Activated T-cell treated with anti-CD3 and anti-CD28 coated beads, Interleukin-2, amount 50 U/mL, for 1 hour (primary cell): ENCODE data around the gene SLC5A10.

Experiments used
- DNase-seq: peaks from one replicate; pipeline ENCODE4 v3.0.0-alpha.2; 2020

SLC5A10 gene

DNA sequence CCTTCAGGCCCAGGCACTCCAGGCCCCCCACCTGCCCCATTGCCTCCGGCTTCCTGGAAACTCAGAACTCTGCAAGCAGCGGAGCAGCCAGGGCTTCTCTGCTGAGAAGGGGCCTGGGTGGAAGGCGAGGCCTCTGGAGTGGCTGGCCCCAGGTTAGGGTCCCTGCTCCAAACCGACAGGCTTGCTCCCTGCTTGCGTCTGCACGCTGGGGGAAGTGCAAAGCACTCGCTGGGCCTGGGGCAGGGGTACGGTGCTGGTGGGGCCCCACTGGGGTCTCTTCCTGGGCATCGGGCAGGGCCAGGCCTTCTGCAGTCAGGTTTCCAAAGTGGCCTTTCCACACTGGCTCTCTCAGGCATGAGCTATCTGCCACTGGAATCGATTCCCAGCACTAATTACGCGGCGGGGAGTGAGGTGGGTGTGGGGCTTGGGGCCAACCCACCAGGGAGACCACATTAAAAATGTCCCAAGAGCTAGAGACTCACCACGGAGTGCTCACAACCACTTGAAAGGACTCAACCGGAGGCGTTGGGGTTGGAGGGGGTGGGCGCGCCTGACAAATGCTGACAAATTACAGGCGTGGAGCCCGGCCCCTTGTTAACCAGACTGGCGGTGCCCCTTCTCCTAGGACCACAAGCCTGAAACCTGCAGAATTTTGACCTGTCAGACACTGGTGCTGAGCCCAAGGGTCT is 34.7 kb downstream of the SLC5A10 start:
- no peak for DNase-seq

DNA sequence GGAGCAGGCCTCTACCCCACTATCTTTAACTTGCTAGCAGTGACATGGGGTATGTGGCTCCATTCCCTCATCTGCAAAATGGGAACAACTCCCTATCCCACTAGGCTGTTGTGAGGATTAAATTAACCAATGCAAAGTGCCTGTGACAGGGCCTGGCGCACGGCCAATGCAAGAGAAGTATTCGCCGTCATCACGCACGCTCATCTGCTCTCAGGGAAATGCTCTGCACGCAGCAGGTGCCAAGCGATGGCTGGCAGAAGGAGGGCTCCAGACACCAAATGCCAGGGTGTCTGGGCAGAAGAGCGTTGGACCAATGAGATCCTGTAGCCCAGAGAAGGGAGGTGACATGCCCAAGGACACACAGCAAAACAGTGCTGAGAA is 35.3 kb downstream of the SLC5A10 start:
- no peak for DNase-seq

DNA sequence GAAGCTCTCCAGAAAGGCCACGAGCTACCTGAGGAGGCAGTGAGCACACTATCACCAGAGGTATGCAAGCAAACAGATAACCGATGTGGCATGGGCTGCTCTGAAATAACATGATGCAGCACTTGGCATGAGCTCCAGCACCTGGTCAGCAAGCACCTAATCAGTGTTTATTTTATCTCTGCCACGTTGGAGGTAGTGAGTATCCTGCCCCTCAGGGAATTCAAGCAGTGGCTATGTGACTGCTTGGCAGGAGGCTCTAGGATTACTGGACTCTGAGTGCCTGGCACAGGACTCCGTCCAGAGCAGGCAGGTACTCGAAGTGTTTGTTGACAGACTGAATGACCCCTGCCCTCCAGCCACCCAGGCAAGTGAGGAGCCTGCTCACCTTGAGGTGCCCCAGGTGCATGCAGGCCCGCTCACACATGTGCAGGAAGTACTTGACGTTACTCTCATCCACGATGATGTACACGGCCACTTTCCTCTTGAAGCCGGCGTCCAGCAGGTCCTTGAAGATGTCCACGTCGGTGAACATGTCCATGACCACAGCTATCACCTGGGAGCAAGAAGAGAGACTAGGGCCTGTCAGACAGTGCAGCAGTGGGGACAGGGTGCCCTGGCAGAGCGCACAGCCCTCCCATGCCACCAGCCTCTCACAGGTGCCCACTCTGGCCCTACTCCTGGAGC is 36.0 kb downstream of the SLC5A10 start:
- DNase-seq = no peak

DNA sequence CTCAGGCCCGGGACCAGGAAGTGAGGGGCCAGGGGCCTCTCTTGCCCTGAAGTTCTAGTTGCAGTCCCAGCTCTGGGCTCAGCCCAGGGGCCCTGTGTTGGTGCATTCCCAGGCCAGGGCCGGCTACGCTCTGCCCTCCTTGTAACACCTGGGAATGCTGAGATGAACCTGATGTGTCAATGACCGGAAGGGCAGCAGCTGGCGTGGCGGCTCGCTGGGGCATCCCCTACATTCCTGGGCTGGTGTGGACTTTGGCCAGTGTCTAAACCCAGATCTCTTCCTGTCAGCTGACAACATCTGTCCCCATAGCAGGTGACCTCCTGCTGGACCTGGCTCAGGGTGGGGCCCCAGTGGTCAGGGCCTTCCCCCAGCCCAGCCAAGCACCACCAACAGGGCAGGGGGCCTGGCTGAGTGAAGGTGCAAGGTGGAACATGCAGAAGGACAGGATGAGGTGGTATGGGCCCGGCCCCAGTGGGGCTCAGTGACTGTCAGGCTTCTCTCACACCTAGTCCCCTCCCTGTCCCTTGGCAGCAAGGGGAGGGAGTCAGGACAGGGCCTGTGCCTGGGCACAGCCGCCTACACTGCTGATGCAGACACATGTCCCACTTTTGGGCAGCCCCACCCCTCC is 36.7 kb downstream of the SLC5A10 start:
- DNase-seq = no peak

DNA sequence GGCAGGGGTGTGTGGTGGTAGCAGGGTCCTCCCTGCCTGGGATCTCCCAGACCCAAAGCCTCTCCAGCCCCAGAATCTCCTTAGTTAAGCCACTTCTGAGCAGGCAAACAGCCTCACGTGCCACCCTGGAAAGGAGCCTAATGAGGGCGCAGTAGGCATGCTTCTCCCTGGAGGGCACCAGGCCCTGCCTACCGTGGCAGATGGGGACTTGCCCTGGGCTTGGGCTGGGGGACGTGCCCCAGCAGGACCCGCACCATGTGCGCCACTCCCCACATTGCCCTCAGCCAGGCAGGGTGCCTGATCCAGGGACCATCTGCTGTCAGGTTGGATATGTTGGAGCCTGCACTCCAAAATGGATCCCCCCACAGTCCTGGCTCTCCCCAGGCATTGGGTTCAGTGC is 38.4 kb downstream of the SLC5A10 start:
- no peak for DNase-seq

DNA sequence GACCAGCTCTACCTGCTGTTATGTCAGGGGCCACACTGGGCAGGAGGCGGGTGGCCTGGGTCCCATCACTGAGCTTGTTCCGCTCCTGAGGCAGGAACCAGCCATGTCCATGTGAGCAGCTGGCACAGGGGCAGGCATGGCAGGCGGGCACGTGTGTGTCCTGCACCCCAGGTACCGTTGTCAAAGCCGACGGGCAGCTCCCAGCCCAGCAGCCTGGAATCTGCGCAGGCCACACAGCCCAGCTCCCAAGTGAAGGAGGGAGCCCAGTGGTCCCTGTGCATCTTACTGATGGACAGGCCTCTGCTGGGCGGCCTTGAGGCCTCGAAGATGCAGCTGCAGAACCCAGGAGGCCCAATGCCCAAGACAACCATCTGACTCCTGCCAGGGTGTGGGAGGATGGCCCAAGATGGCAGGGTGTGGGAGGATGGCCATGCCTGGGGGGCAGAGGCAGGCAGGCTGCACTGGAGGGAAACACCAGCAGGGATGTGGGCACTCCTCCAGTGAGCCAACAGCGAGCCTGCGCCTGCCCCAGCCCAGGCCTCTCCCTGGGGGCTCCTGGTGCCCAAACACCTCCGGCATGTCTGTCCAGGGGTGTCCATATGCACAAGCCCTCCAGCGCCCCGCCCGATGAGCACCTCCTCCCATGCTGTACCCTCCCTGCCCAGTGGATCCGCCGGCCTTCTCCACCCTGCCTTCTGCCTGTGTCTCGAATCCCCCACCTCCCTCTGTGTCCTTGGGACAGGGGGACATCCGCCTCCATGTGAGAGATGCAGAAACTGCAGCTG is 39.8 kb downstream of the SLC5A10 start:
- DNase-seq = no peak

DNA sequence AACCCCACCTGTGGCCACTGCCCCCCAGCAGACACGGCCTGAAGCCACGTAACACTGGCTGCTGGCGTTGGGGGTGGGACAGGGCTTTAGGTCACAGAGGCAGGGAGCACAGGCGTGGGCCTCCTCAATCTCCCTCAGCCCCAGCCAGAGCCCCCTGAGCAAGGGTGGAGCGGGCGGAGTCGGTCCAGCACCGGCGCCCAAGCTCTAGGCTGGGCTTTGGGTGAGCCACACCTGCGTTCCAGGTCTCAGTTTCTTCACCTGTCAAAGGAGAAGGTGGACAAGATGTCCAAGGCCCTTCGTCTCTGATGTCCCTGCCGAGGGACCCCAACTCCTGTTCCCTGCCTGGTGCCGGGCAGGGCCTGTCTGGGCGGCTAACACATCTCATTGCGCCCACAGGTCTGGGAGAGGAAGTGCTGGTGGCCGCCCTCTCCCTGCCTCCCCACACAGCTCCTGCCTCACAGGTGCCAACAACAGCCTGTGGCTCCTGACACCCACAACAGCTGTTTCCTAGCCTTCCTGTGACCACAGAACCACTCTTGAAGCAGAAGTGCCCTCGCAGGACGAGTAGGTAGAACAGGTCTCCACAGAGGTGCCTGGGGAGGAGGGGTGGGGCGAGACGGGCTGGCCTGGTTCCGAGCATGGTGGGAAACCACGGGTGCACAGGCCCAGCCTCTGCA is 40.6 kb downstream of the SLC5A10 start:
- peak; percentile 46 for DNase-seq

DNA sequence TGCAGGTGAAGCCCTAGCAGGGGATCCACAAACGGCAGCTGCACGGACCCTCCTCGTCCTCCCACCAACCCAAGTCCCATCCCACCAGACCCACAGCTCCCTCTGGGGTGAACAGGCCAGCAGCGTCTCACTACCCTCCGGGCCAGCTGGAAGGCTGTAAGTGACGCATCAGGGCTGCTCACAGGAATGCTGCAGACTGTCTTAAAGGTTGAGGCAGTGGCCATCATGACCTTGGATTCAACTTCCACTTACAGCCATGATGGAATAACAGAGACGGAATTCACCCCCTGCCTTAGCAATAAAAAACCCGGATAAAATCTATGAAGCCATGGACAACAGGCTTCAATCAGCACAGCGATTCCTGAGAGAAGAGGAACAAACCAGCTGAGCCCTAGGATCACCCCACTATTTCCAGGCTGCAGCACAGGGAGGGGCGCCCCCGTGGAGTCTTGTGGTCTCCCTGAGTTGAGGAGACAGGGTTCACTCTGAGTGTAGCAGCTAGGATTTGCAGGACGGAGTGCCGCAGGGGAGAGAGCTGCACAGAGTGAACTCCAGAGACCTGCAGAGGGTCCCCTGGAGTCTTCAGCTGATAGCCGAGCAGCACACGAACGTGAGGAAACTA is 42.1 kb downstream of the SLC5A10 start:
- DNase-seq = no peak

DNA sequence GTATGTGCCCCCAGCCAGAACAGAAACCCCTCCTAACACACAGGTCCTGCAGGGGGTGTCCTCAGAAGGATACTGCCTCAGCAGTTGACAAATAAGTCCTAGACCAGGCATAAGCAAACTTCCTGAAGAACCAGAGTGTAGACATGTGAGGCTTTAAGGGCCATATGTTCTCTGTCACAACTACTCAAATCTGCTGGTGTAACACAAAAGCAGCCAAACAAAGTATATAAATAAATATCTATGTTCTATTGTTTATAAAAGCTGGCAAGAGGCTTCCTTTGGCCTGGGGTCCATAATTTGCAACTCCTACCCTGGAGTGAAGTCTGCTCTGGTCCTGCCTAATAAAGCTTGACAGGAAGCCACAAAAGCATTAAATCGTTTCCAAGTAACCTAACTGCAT is 42.7 kb downstream of the SLC5A10 start:
- DNase-seq = no peak

DNA sequence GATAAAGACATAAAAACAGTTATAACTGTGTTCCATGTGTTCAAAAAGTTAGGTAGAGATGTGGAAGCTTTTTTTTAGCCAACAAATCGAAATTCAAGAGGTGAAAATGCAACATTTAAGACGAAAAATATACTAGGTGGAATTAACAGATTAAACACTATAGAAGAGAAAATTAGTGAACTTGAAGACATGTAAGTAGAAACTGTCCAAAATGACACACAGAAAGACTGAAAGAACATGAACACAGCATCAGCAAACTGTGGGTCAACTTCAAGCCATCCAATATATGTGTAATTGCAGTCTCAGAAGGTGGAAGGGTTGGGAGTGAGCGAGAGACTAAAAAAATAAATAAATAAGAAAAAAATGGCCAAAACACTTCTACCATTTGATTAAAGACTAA is 43.3 kb downstream of the SLC5A10 start:
- DNase-seq = no peak

DNA sequence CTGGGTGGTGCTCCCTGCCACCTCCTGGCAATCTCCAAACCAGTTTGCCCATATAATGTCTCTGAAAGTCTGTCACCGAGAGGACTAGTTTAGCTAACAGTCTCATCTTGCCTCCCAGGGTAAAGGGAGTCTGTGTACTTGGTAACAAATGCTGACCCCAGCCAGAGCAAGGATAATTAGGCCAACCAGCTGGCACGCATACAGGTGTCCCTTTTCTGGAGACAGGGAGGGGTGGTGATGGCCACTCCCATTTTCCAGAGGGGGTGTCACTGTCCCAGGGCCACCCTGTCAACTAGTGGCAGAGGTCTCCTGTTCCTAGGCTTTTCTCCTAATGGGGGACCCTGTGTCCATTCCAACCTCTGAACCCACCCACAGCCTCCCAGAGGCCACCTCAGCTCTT is 44.5 kb downstream of the SLC5A10 start:
- DNase-seq = no peak

DNA sequence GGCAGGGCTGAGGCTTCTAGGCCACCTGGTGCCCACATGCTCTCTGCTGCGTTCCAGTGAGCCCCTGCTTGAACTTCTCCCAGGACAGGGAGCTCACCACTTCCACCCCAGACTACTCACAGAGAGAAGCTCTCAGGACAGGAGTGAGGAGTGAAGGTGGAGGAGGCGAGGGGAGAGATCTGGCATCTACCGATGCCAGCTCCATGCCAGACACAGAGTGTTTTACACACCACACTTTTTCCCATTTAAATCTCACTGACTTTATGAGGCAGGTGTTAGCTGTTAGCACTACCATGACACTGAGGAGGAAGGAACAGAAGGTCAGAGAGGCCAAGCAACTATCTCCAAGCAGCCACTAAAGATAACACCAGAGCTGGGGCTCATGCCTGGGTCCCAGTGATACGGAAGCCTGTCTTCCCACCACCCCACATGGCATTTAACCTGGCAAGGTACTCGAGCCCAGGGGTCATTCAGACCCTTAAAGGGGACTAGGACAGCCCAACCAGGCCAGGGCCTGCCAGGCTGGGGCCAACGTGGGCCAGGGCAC is 45.8 kb downstream of the SLC5A10 start:
- DNase-seq = no peak

DNA sequence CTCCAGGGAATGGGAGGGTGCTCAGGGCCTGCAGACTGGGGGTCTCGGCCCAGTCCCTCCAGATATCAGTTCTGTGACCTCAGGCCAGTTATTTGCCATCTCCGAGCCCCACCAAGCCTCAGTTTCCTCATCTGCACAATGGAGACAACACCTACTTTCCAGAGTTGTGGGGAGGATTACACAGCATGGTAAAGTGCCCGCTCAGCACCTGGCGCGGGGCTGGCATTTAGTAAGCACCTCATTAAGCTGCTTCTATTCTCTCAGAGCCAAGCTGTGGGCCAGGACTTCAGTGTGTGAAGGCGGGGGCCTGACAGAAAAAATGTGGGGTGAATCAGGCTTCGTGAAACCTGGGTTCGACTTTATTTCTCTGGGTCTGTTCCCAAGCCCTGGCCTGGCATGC is 47.4 kb downstream of the SLC5A10 start:
- DNase-seq = no peak

DNA sequence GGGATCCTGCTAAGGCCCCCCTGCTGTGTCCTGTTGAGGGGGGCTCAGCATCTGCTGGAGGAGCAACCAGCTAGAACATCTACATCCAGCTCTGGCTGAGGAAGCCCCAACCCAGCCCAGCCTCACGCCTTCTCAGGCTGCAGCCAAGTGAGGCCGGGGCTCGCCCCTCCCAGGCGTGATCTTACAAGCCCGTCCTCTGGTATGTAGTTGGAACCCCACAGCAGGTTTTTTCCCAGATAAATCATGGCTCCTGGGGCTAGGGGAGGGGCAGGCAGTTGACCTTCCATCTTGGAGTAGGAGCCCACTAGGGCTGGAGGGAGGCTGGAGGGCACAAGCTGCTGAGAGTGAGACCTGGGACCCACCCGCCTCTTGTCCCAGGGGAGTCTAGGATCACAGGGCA is 47.9 kb downstream of the SLC5A10 start:
- no peak for DNase-seq

DNA sequence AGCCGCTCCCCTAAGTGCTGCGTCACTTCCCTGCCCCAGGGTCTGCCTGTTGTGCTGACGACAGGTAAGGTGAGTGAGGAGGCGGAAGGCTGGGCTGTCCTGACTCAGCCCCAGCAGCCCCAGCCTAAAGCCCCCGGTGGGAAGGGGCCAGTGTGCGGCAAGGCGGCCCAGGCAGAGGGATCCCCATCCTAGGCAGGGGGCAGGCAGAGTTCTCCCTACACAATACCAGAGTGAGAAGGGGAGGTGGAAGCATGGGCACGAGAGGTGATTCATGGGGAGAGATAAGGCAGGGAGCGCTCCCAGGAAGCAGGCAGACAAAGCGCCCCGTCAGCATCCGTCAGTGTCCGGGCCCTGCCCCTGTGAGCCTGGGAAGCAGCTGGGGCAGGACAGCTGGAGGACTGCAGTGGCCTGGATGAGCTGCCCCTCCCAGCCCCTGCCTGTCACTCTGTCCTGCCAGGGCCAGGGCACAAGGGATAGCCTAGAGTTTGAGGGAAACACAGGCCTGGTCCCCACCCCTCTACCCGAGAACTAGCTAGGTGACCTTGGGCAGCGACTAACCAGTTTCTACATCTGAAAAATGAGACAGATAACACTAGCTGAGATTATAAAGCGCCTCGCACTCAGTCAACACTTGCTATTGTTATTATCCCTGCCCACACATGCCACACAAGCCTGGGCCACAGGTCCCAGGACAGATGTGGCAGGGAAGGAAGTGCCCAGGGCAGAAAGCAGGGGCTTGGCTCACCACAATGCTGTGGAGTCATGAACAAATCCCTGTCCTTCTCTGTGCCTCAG is 48.8 kb downstream of the SLC5A10 start:
- no peak for DNase-seq

DNA sequence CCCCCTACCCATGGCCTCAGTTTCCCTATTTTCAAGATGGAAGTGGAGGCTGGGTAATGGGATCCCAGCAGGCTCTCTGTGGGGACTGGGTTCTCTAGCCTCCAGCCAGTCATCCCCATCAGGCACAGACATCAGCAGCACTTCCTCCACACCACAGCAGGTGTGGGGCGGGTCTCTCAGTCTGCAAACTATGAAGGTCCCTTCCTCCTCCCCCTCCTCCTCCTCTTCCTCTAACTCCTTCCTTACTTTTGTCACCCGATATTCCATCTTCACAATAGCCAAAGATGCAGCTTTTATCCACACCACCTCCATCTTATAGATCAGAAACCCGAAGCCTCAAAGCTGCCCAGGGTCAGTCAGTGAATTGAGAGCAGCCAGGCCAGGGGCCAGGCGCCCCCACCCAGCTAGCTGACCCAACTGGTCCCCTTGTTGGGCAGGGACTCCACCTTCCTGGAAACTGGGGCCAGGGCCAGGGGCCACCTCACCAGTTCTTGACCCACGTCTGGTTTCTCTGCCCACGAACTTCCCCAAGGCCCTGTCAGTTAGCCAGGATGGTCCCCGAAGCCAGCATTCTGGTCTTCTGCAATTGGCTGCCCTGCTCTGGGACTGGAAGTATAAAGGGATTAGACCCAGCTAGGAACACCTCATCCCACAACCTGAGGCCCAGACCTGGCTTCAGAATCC is 50.1 kb downstream of the SLC5A10 start:
- no peak for DNase-seq

DNA sequence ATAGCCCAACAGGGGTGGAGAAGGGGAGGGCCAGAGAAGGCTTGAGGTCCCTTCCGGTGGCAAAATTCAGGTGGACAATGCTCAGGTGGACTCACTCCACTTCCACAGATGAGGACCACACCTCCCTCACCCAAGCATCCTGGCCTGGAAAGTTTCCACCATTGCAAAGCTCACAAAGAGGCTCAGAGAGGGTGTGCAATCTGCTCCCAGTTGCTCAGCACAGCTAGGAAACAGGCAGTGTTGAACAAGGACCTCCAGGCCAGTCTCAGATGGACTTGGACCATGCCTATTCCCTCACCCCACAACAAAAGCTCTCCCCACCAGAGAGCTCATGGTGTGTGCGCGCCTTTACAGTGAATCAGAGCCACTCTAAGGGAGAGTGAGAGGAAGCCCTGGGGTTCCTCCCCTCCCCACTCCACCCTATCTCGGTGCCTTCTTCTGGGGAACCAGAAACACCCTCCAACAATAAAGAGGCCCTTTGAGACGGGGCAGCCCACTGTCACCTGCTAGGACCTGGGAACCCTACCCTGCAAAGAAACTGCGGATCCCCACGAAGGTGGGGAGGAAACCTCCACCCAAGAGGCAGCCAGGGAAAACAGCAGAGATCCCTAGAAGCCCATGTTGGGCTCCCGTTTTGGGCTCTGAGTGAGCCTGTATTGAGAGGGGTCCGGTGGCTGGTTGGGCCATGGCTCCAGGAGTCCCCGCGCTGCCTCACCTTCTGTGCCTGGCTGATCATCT is 51.0 kb downstream of the SLC5A10 start:
- DNase-seq = peak; percentile 38

DNA sequence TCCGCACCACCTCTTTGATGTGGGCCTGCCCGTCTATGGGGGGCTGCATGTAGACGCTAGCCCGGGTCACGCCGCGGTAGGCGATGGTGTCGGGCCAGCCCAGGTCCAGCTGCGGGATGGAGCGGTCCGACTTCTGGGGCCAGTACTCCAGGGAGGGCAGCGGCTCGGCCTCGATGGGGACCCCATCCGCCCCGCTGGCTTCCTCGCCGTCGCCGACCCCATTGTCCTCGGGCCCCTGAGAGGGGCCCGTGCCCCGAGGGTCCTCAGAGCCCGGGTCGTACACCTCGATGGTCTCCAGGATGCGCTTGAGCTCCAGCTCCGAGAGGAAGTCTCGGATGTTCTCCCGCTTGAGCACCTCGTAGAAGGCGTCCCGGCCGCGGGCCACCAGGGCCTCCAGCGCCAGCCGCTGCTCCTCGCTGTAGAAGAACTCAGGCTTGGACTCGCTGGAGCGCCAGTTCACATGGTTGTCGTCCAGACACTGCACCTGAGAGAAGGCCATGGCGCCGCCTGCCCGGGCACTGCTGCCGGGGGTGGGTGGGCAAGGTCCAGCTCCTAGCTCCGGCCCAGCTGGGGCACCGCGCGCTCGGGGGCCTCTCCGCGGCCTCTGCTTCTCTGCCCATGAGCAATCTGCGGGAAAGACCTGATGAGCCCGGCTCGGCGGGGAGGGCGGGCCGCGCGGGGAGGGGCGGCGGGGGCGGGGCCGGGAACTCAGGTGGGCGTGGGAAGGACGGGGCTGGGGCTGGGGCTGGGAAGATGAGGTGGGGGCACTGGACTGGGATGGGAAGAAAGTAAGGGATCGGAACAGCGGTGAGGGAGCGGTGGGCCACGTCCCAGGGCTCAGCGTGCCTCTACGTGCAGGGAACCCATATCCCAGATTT is 51.8 kb downstream of the SLC5A10 start:
- DNase-seq = peak; percentile 66
